AML-193 (cell line): ENCODE data around the gene NAE1.
"Not testable (repeated sequence)": the region's sequence is repeated elsewhere in the genome, so short reads cannot be mapped to it uniquely, and the experiment has no call there.

Experiments used
- DNase-seq, 2 experiments: peaks; one replicate each; lab custom pipeline; 2025; lab: John Stamatoyannopoulos, UW

Gene NAE1

GRCh38 chr16:66802159-66802558, 28.6 kb downstream of the NAE1 start:
- DNase-seq = peak in 1 of 2 experiments; percentile 4

- DNase-seq = no peak
Measured at GRCh38 chr16:66801320-66802105, 29.3 kb downstream of the NAE1 start, which contains the start of gene TERB1. Gene TERB1 (minus strand): TSS chr16:66801584. CDS start chr16:66796798, 4,786 bp downstream.

GRCh38 chr16:66800856-66801255, 29.9 kb downstream of the NAE1 start:
- DNase-seq = no peak

GRCh38 chr16:66798161-66798560, 32.6 kb downstream of the NAE1 start:
- DNase-seq = no peak

GRCh38 chr16:66793984-66794383, 36.8 kb downstream of the NAE1 start:
- not testable (repeated sequence) for DNase-seq

- DNase-seq = no peak
Measured at GRCh38 chr16:66790130-66790733, 40.5 kb downstream of the NAE1 start.

GRCh38 chr16:66787427-66787826, 43.3 kb downstream of the NAE1 start:
- no peak for DNase-seq

- no peak for DNase-seq
Measured at GRCh38 chr16:66786551-66786950, 44.2 kb downstream of the NAE1 start.

GRCh38 chr16:66776457-66776856, 54.3 kb downstream of the NAE1 start:
- DNase-seq = no peak

GRCh38 chr16:66774981-66775380, 55.8 kb downstream of the NAE1 start:
- DNase-seq = no peak

- DNase-seq = no peak
Measured at GRCh38 chr16:66758086-66758485, 72.7 kb downstream of the NAE1 start.

GRCh38 chr16:66754819-66755218, 76.0 kb downstream of the NAE1 start:
- no peak for DNase-seq

GRCh38 chr16:66754211-66754610, 76.6 kb downstream of the NAE1 start:
- no peak for DNase-seq

GRCh38 chr16:66752958-66753357, 77.8 kb downstream of the NAE1 start:
- DNase-seq = no peak
